ENCODE measurements around the gene COPG1.
A peak's percentile ranks its signal among the peaks of the same experiment; 100 is the strongest.
"Not testable (repeated sequence)": the region's sequence is repeated elsewhere in the genome, so short reads cannot be mapped to it uniquely, and the experiment has no call there.

COPG1 gene

GRCh38 chr3:129245141-129245540 is 4.3 kb upstream of the COPG1 start:
- H3K27me3 ChIP-seq (ENCODE audit: control insufficient read depth, insufficient read depth, low read length): no peaks in the 10 kb centered on the region
- H3K9ac ChIP-seq (ENCODE audit: low read depth, low read length): no peak overlapping the region
- H3K9me3 ChIP-seq (ENCODE audit: control insufficient read depth, insufficient read depth, low read length): no peaks in the 10 kb centered on the region
- peaks cover 2% of the 10 kb centered on the region for H3K4me1 ChIP-seq (ENCODE audit: control insufficient read depth, insufficient read depth, low read length)
- H3K27ac ChIP-seq (ENCODE audit: low read depth, low read length): no peak overlapping the region
- H3K4me3 ChIP-seq (ENCODE audit: low read depth, low read length): no peak overlapping the region
- H3K36me3 ChIP-seq (ENCODE audit: control insufficient read depth, insufficient read depth, low read length): no peaks in the 10 kb centered on the region

- not testable (repeated sequence) for H3K27me3 ChIP-seq (ENCODE audit: control insufficient read depth, insufficient read depth, low read length); H3K9me3 ChIP-seq (ENCODE audit: control insufficient read depth, insufficient read depth, low read length); H3K4me3 ChIP-seq (ENCODE audit: low read depth, low read length); H3K27ac ChIP-seq (ENCODE audit: low read depth, low read length); H3K36me3 ChIP-seq (ENCODE audit: control insufficient read depth, insufficient read depth, low read length); H3K4me1 ChIP-seq (ENCODE audit: control insufficient read depth, insufficient read depth, low read length); H3K9ac ChIP-seq (ENCODE audit: low read depth, low read length)
Observed at GRCh38 chr3:129245641-129246306, 3.6 kb upstream of the COPG1 start.

DNA sequence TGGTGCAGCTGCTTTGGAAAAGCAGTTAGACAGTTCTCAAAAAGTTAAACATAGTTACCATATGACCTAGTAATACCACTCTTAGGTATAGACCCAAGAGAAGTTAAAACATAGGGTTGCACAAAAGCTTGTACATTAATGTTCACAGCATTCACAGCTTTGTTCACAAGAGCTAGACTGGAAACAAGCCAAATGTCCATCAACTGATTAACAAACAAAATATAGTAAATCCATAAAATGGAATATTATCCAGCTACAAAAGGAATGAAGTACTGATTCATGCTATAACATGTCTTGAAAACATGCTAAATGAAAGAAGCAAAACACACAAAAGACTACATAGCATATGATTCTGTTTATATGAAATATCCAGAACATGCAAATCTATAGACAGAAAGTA is 2.8 kb upstream of the COPG1 start:
- H3K27ac ChIP-seq (ENCODE audit: low read depth, low read length): no peak overlapping the region
- H3K4me3 ChIP-seq (ENCODE audit: low read depth, low read length): no peak overlapping the region
- H3K36me3 ChIP-seq (ENCODE audit: control insufficient read depth, insufficient read depth, low read length): no peaks in the 10 kb centered on the region
- H3K4me1 ChIP-seq (ENCODE audit: control insufficient read depth, insufficient read depth, low read length): peaks cover 6% of the 10 kb centered on the region
- H3K9me3 ChIP-seq (ENCODE audit: control insufficient read depth, insufficient read depth, low read length): no peaks in the 10 kb centered on the region
- no peaks in the 10 kb centered on the region for H3K27me3 ChIP-seq (ENCODE audit: control insufficient read depth, insufficient read depth, low read length)
- no peak overlapping the region for H3K9ac ChIP-seq (ENCODE audit: low read depth, low read length)

GRCh38 chr3:129248286-129248979 is 973 bp upstream of the COPG1 start:
- H3K4me3 ChIP-seq (ENCODE audit: low read depth, low read length): peak overlapping the region; percentile 98
- H3K9ac ChIP-seq (ENCODE audit: low read depth, low read length): peak overlapping the region; percentile 92
- peaks cover 17% of the 10 kb centered on the region for H3K36me3 ChIP-seq (ENCODE audit: control insufficient read depth, insufficient read depth, low read length)
- H3K27me3 ChIP-seq (ENCODE audit: control insufficient read depth, insufficient read depth, low read length): no peaks in the 10 kb centered on the region
- H3K4me1 ChIP-seq (ENCODE audit: control insufficient read depth, insufficient read depth, low read length): peaks cover 6% of the 10 kb centered on the region
- H3K9me3 ChIP-seq (ENCODE audit: control insufficient read depth, insufficient read depth, low read length): no peaks in the 10 kb centered on the region
- no peak overlapping the region for H3K27ac ChIP-seq (ENCODE audit: low read depth, low read length)

DNA sequence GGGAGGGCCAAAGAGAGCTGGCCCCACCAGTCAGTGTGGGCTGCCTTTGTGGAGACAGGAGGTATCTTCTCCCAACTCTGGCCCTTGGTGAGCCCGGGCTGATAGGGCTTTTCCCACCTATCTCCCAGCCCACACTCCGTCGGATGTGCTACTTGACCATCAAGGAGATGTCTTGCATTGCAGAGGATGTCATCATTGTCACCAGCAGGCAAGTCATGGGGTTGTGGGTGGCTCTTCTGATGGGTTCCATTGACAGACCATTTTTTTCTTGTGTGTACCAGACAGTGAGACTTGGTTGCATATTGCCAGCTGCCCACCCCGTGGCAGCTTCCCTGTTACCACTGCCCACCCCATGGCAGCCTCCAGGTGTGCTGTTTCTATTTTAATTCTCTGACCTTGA is 3.3 kb downstream of the COPG1 start:
- peaks cover 58% of the 10 kb centered on the region for H3K36me3 ChIP-seq (ENCODE audit: control insufficient read depth, insufficient read depth, low read length)

GRCh38 chr3:129254536-129255230 is 5.3 kb downstream of the COPG1 start:
- Histone ChIP-seq H3K4me3 (ENCODE audit: low read depth, low read length) (no peak overlapping the region), H3K4me1 (ENCODE audit: control insufficient read depth, insufficient read depth, low read length) (peaks cover 6% of the 10 kb centered on the region), H3K36me3 (ENCODE audit: control insufficient read depth, insufficient read depth, low read length) (peaks cover 73% of the 10 kb centered on the region), H3K27ac (ENCODE audit: low read depth, low read length) (no peak overlapping the region), H3K27me3 (ENCODE audit: control insufficient read depth, insufficient read depth, low read length) (no peaks in the 10 kb centered on the region), H3K9ac (ENCODE audit: low read depth, low read length) (no peak overlapping the region), H3K9me3 (ENCODE audit: control insufficient read depth, insufficient read depth, low read length) (no peaks in the 10 kb centered on the region)

More for the DNA sequence above, 3.3 kb downstream of the COPG1 start:
- Histone ChIP-seq H3K4me3 (ENCODE audit: low read depth, low read length) (no peak overlapping the region), H3K27ac (ENCODE audit: low read depth, low read length) (no peak overlapping the region), H3K4me1 (ENCODE audit: control insufficient read depth, insufficient read depth, low read length) (peaks cover 6% of the 10 kb centered on the region), H3K9me3 (ENCODE audit: control insufficient read depth, insufficient read depth, low read length) (no peaks in the 10 kb centered on the region), H3K9ac (ENCODE audit: low read depth, low read length) (no peak overlapping the region), H3K27me3 (ENCODE audit: control insufficient read depth, insufficient read depth, low read length) (no peaks in the 10 kb centered on the region)

DNA sequence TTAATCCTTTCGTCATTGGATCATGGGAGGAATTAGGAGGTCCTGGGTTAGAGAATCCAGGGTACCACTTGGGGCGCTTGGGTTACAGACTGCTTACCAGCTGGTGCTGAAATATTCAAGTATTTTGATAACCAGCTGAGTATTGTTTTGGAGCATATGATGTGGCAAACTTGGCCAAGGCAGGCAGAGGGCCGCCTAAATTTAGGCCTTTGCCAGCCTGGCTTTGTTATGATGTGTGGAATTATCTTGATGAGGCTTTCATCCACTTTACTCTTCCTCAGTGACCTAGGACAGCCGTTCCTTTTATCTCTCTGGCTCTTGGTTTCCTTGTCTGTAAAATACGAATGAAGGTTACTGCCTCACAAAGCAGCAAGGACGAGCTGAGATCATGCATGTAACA is 6.9 kb downstream of the COPG1 start:
- Histone ChIP-seq H3K27me3 (ENCODE audit: control insufficient read depth, insufficient read depth, low read length) (no peaks in the 10 kb centered on the region), H3K4me3 (ENCODE audit: low read depth, low read length) (no peak overlapping the region), H3K4me1 (ENCODE audit: control insufficient read depth, insufficient read depth, low read length) (no peaks in the 10 kb centered on the region), H3K27ac (ENCODE audit: low read depth, low read length) (no peak overlapping the region), H3K9ac (ENCODE audit: low read depth, low read length) (no peak overlapping the region), H3K36me3 (ENCODE audit: control insufficient read depth, insufficient read depth, low read length) (peaks cover 88% of the 10 kb centered on the region), H3K9me3 (ENCODE audit: control insufficient read depth, insufficient read depth, low read length) (no peaks in the 10 kb centered on the region)

DNA sequence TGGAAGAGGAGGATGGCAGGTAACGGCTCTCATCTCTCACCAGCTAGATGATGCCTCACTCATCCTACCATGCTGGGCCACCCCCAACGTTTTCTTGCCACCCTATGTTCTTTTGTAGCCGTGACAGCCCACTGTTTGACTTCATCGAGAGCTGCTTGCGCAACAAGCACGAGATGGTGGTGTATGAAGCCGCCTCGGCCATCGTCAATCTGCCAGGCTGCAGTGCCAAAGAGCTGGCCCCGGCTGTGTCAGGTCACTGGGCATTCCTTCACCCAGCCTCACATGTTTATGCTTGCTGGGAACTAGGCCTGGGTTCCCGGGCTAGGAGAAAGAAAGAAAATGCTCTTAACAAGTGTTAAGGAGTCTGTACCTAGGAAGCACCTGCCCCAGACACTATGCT is 8.2 kb downstream of the COPG1 start:
- H3K27ac ChIP-seq (ENCODE audit: low read depth, low read length): no peak overlapping the region
- H3K36me3 ChIP-seq (ENCODE audit: control insufficient read depth, insufficient read depth, low read length): peaks cover 89% of the 10 kb centered on the region
- no peaks in the 10 kb centered on the region for H3K27me3 ChIP-seq (ENCODE audit: control insufficient read depth, insufficient read depth, low read length)
- no peaks in the 10 kb centered on the region for H3K4me1 ChIP-seq (ENCODE audit: control insufficient read depth, insufficient read depth, low read length)
- H3K4me3 ChIP-seq (ENCODE audit: low read depth, low read length): no peak overlapping the region
- no peaks in the 10 kb centered on the region for H3K9me3 ChIP-seq (ENCODE audit: control insufficient read depth, insufficient read depth, low read length)
- no peak overlapping the region for H3K9ac ChIP-seq (ENCODE audit: low read depth, low read length)

GRCh38 chr3:129259612-129260477 is 10.4 kb downstream of the COPG1 start:
- H3K27ac ChIP-seq (ENCODE audit: low read depth, low read length): no peak overlapping the region
- H3K36me3 ChIP-seq (ENCODE audit: control insufficient read depth, insufficient read depth, low read length): peaks cover 88% of the 10 kb centered on the region

DNA sequence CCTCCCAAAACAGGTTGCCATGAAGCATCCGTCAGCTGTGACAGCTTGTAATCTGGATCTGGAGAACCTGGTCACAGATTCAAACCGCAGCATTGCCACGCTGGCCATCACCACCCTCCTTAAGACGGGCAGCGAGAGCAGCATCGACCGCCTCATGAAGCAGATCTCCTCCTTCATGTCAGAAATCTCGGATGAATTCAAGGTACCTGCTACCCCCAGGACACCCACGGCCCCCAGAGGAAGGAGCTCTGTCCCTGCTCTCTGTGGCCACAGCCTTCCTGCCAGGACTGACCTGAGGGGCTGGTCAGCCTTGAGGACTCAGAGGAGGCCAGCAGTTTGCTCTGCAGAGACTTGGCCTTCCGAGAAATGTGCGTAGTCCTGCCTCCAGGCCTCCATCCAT is 11.2 kb downstream of the COPG1 start:
- no peak overlapping the region for H3K27ac ChIP-seq (ENCODE audit: low read depth, low read length)
- H3K36me3 ChIP-seq (ENCODE audit: control insufficient read depth, insufficient read depth, low read length): peaks cover 87% of the 10 kb centered on the region
- H3K4me3 ChIP-seq (ENCODE audit: low read depth, low read length): no peak overlapping the region
- H3K27me3 ChIP-seq (ENCODE audit: control insufficient read depth, insufficient read depth, low read length): no peaks in the 10 kb centered on the region
- H3K9ac ChIP-seq (ENCODE audit: low read depth, low read length): no peak overlapping the region
- no peaks in the 10 kb centered on the region for H3K4me1 ChIP-seq (ENCODE audit: control insufficient read depth, insufficient read depth, low read length)
- H3K9me3 ChIP-seq (ENCODE audit: control insufficient read depth, insufficient read depth, low read length): no peaks in the 10 kb centered on the region

More at GRCh38 chr3:129259612-129260477, 10.4 kb downstream of the COPG1 start:
- H3K27me3 ChIP-seq (ENCODE audit: control insufficient read depth, insufficient read depth, low read length): no peaks in the 10 kb centered on the region
- H3K9ac ChIP-seq (ENCODE audit: low read depth, low read length): no peak overlapping the region
- no peaks in the 10 kb centered on the region for H3K4me1 ChIP-seq (ENCODE audit: control insufficient read depth, insufficient read depth, low read length)
- H3K9me3 ChIP-seq (ENCODE audit: control insufficient read depth, insufficient read depth, low read length): no peaks in the 10 kb centered on the region
- no peak overlapping the region for H3K4me3 ChIP-seq (ENCODE audit: low read depth, low read length)
